HepG2 (cell line): ENCODE measurements around the gene CTNNA3. TPM values are rescaled to one million over a fixed set of nuclear protein-coding genes. Genes with fewer than 3 reads are reported as not detected.

Source experiments
- ATAC-seq: fragments of 200-7000 bp; cut with Tn5 transposase; 3 replicates; pipeline ENCODE4 v1.9.1; 2020; ENCODE audit warnings: mild to moderate bottlenecking, moderate library complexity
- BruUV-seq: library from RNA; stranded (reverse); fragments of 400-500 nt; replicated peaks from 2 replicates; lab custom pipeline; 2021; lab: Mats Ljungman, UMichigan
- CTCF ChIA-PET: fragments of 300-600 bp; formaldehyde crosslinking; extraction: SDS; loops from one replicate; lab custom pipeline; 2021; ENCODE audit warnings: low total read pairs, inconsistent platforms, low intra/inter-chr PET ratio; lab: Yijun Ruan, JAX
- POLR2A ChIA-PET: fragments of 350-600 bp; sonication (Branson Sonifier 250); formaldehyde crosslinking; loops from one replicate; lab custom pipeline; 2020; ENCODE audit warnings: antibody characterized with exemption, inconsistent platforms; lab: Yijun Ruan, JAX
- DNase-seq: peaks from one replicate; pipeline ENCODE4 v3.0.0-alpha.2; 2015; ENCODE audit warnings: low spot score
- FAIRE-seq: peaks from 3 replicates; lab custom pipeline; 2011; peaks lifted over from hg19 to GRCh38; lab: Jason Lieb, UNC
- H2AFZ ChIP-seq: one replicate; pipeline ENCODE4 v1.6.1; 2011; ENCODE audit warnings: low read length, inconsistent platforms
- H3K27ac ChIP-seq: fragments of 300-600 bp; 3 replicates; pipeline ENCODE4 v1.8.0; 2011; ENCODE audit warnings: mixed run types, mild to moderate bottlenecking, mixed read lengths, low read length, inconsistent platforms; ENCODE audit not compliant: insufficient read depth; ENCODE audit errors: extremely low read length
- H3K27me3 ChIP-seq, 2 experiments: fragments of 200-600 bp in 1 of 2; 2 replicates in 1 of 2; 3 replicates in 1 of 2; pipeline versions ENCODE4 v1.6.0 to v1.8.0; 2011; ENCODE audit warnings: low read length in 2 of 2, mild to moderate bottlenecking in 2 of 2, moderate library complexity in 2 of 2, inconsistent platforms in 1 of 2; ENCODE audit not compliant: insufficient read depth in 2 of 2, control insufficient read depth in 1 of 2
- H3K36me3 ChIP-seq, 2 experiments: fragments of 200-600 bp in 1 of 2; replicated peaks in 1 of 2; 2 replicates in 1 of 2; 3 replicates in 1 of 2; pipeline versions ENCODE4 v1.5.1 to v1.8.0; 2011; ENCODE audit warnings: low read length in 2 of 2, inconsistent platforms in 1 of 2; ENCODE audit not compliant: insufficient read depth in 2 of 2, control insufficient read depth in 1 of 2
- H3K4me1 ChIP-seq: 2 replicates; pipeline ENCODE4 v1.5.1; 2012; ENCODE audit warnings: low read length, inconsistent platforms; ENCODE audit not compliant: insufficient read depth
- H3K4me2 ChIP-seq: 2 replicates; pipeline ENCODE4 v1.6.0; 2011; ENCODE audit warnings: low read depth, low read length, inconsistent platforms
- H3K4me3 ChIP-seq, 3 experiments: fragments of 200-600 bp in 1 of 3; sonication (generic), shearing (Covaris generic) in 1 of 3; replicated peaks in 1 of 3; 2 replicates each; pipeline ENCODE4 v1.5.1; 2011 to 2016; ENCODE audit warnings: low read length in 3 of 3, inconsistent platforms in 2 of 3, low read depth in 2 of 3, mild to moderate bottlenecking in 2 of 3, control low read depth in 1 of 3, mixed read lengths in 1 of 3; ENCODE audit not compliant: insufficient read depth in 1 of 3
- H3K79me2 ChIP-seq: one replicate; pipeline ENCODE4 v1.6.1; 2011; ENCODE audit warnings: low read length, inconsistent platforms; ENCODE audit not compliant: insufficient read depth
- H3K9ac ChIP-seq: 2 replicates; pipeline ENCODE4 v1.6.0; 2011; ENCODE audit warnings: mild to moderate bottlenecking, low read depth, low read length, inconsistent platforms; ENCODE audit not compliant: insufficient read depth
- H3K9me3 ChIP-seq: 2 replicates; pipeline ENCODE4 v1.5.1; 2012; ENCODE audit warnings: mild to moderate bottlenecking, low read length
- H4K20me1 ChIP-seq: 2 replicates; pipeline ENCODE4 v1.6.0; 2011; ENCODE audit warnings: inconsistent platforms, mild to moderate bottlenecking, low read length, moderate library complexity; ENCODE audit not compliant: insufficient read depth
- HOXA7 ChIP-seq: sonication (generic); formaldehyde crosslinking; IDR thresholded peaks from 2 replicates; pipeline ENCODE4 v1.8.1; 2022; ENCODE audit warnings: mild to moderate bottlenecking, missing genetic modification reagents, moderate library complexity
- HOXD1 ChIP-seq: sonication (generic); formaldehyde crosslinking; IDR thresholded peaks from 2 replicates; pipeline ENCODE4 v1.5.0; 2020; ENCODE audit warnings: missing genetic modification reagents
- MAFG ChIP-seq: sonication (generic); formaldehyde crosslinking; IDR thresholded peaks from 2 replicates; pipeline ENCODE4 v1.5.1; 2020; ENCODE audit warnings: mild to moderate bottlenecking, missing genetic modification reagents
- MAX ChIP-seq: IDR thresholded peaks from 2 replicates; pipeline ENCODE4 v1.6.1; 2012; ENCODE audit warnings: inconsistent platforms
- NFAT5 ChIP-seq: sonication (generic); formaldehyde crosslinking; IDR thresholded peaks from 2 replicates; pipeline ENCODE4 v1.4.0; 2020; ENCODE audit warnings: missing genetic modification reagents
- SRF ChIP-seq: IDR thresholded peaks from 2 replicates; pipeline ENCODE4 v1.6.1; 2011; ENCODE audit warnings: mild to moderate bottlenecking, low read depth, low read length, moderate library complexity
- TBP ChIP-seq: sonication (generic); formaldehyde crosslinking; IDR thresholded peaks from 2 replicates; pipeline ENCODE4 v1.5.0; 2020; ENCODE audit warnings: missing genetic modification reagents
- YY1 ChIP-seq: IDR thresholded peaks from 2 replicates; pipeline ENCODE4 v1.6.1; 2011; ENCODE audit warnings: low read length, low read depth, moderate library complexity, mild to moderate bottlenecking; ENCODE audit not compliant: insufficient read depth, insufficient replicate concordance
- ZMYM3 ChIP-seq: sonication (generic); formaldehyde crosslinking; IDR thresholded peaks from 2 replicates; pipeline ENCODE4 v1.5.1; 2020; ENCODE audit warnings: mild to moderate bottlenecking, missing genetic modification reagents
- ZNF280D ChIP-seq: sonication (generic); formaldehyde crosslinking; IDR thresholded peaks from 2 replicates; pipeline ENCODE4 v1.5.1; 2020; ENCODE audit warnings: mild to moderate bottlenecking, missing genetic modification reagents
- ZNF619 ChIP-seq: sonication (generic); formaldehyde crosslinking; IDR thresholded peaks from 2 replicates; pipeline ENCODE4 v1.4.0; 2020; ENCODE audit warnings: mild to moderate bottlenecking, missing genetic modification reagents
- ZNF747 ChIP-seq: sonication (generic); formaldehyde crosslinking; IDR thresholded peaks from 2 replicates; pipeline ENCODE4 v1.8.1; 2023; ENCODE audit warnings: missing genetic modification reagents, mild to moderate bottlenecking, borderline replicate concordance
- ZUFSP ChIP-seq: sonication (generic); formaldehyde crosslinking; IDR thresholded peaks from 2 replicates; pipeline ENCODE4 v1.9.0; 2021; ENCODE audit warnings: missing genetic modification reagents, mild to moderate bottlenecking, borderline replicate concordance
- WGBS: methylation state at CpG from one replicate; pipeline ENCODE4 v1.1.6; 2017; ENCODE audit warnings: low lambda C conversion rate; 5-methylcytosine and 5-hydroxymethylcytosine counted together
- in situ Hi-C: cut with HindIII; loops from 2 replicates; pipeline ENCODE4 v1.10.0; 2017; ENCODE audit warnings: low pct_unique_long_range_greater_than_20kb; ENCODE audit not compliant: extremely low pct_ligation_motif_present
- intact Hi-C: fragments of 100-400 bp; cut with micrococcal nuclease; formaldehyde crosslinking; loops from one replicate; pipeline ENCODE4 v1.10.0; 2022; ENCODE audit not compliant: unreplicated experiment
- polyA plus RNA-seq, 8 experiments: library from polyadenylated mRNA; depleted of rRNA in 3 of 8; stranded (reverse) in 7 of 8; unstranded in 1 of 8; fragments of >200 nt; fragmentation: Illumina TruSeq in 4 of 8; extraction: Trizol in 4 of 8; gene quantifications; 2 replicates each; pipeline versions ENCODE4 v1.2.1 to v1.2.3, GENCODE V29; 2011 to 2016; ENCODE audit warnings: low read depth in 4 of 8, missing spikeins in 1 of 8, mixed read lengths in 1 of 8; ENCODE audit not compliant: insufficient read depth in 1 of 8
- total RNA-seq, 5 experiments: library from RNA; depleted of rRNA; stranded (reverse); fragments of >200 nt; fragmentation: Illumina TruSeq; extraction: Trizol; gene quantifications; 2 replicates each; pipeline ENCODE4 v1.2.3, GENCODE V29; 2016; ENCODE audit warnings: low read depth in 1 of 5

Gene CTNNA3
- total and polyA plus RNA-seq, 2 of the 13 experiments (the other 11 are each of a cell fraction or from before 2014, with no cell fraction given): not detected

- Histone ChIP-seq H3K36me3 (no peaks in the 10 kb centered on the region), H4K20me1 (no peaks in the 10 kb centered on the region), H3K4me1 (no peaks in the 10 kb centered on the region), H2AFZ (no peak overlapping the region), H3K9me3 (no peaks in the 10 kb centered on the region), H3K27me3 (no peaks in the 10 kb centered on the region; a peak in 1 of 5 replicates), H3K79me2 (no peaks in the 10 kb centered on the region), H3K4me3 (no peak overlapping the region), H3K4me2 (no peak overlapping the region), H3K27ac (no peak overlapping the region), H3K9ac (no peak overlapping the region)
- ATAC-seq: no peak
- no TSS peak for BruUV-seq
- TF ChIP-seq MAFG (CRISPR knock-in tag): no peak
- TF ChIP-seq ZUFSP: no peak
- TF ChIP-seq MAX: no peak
- no peak for TF ChIP-seq ZNF747 (CRISPR knock-in tag)
- no peak for TF ChIP-seq NFAT5 (CRISPR knock-in tag)
- no peak for TF ChIP-seq TBP
- no peak for TF ChIP-seq YY1
- TF ChIP-seq ZMYM3 (CRISPR knock-in tag): no peak
- no peak for TF ChIP-seq ZNF280D (CRISPR knock-in tag)
- TF ChIP-seq HOXD1 (CRISPR knock-in tag): no peak
- TF ChIP-seq HOXA7 (CRISPR knock-in tag): no peak
- TF ChIP-seq SRF: no peak
- TF ChIP-seq ZNF619: no peak
- FAIRE-seq: no peak
- intact Hi-C loops: no loop called here
- CTCF ChIA-PET: no interaction called here
- in situ Hi-C loops: no loop called here
- no peak for DNase-seq
- POLR2A ChIA-PET: no interaction called here
- 57% methylated on average over 8 of the region's 9 CpGs for WGBS
Measured at GRCh38 chr10:67033878-67034277, 662.1 kb downstream of the CTNNA3 start.
